ENCODE measurements around the gene PLXDC2. TPM values are rescaled to one million over a fixed set of nuclear protein-coding genes. Genes with fewer than 3 reads are reported as not detected.

The PLXDC2 gene
- total and polyA plus RNA-seq, 2 experiments from 2014 or later, result 39.9 to 52.2 TPM

DNA sequence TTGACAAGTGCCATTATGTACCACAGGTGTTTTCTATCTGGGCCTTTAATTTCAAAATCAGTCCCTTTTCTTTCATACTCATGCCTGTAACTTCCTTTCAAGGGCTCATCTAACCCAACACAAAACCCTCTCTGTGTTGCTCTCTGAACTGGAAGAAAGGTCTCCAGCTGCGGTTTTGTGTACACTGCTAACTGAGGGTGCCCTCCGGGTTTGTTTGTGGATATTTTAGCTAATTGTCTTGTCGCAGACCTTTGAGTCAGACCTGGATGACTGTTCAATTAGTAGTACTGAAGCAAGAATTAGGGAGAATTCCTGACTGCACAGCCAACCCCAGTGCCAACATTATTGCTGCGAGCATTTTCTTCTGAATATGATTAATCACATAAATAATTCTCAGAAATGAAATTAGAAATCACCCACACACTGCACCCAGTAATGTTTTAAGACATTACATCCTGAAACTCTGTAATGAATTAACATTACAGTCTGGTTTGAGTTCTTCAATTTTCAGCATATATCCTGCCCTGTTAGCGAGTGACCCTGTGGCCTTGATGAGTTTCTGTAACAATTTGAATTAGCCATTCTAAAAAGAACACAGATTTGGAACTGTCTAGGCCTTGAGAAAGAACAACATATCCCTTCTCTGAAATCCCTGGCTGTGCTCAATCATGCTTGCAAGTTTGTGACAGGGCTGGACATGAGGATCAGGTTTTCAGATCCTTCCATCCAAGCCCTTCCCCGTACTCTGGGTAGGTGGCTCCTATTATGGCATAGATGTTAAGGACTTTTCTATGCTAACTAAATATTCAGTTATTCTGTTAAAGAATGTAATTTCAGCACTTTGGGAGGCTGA, 460.1 kb downstream of the PLXDC2 start:
- TF ChIP-seq EZH2phosphoT487 (IDR thresholded peaks at IDR 0.05; ENCODE audit: low read depth, severe bottlenecking, unreplicated experiment) (no peak), EZH2 (IDR thresholded peaks at IDR 0.05; ENCODE audit: borderline replicate concordance) (no peak)
- TF ChIP-seq, protein P1, sequence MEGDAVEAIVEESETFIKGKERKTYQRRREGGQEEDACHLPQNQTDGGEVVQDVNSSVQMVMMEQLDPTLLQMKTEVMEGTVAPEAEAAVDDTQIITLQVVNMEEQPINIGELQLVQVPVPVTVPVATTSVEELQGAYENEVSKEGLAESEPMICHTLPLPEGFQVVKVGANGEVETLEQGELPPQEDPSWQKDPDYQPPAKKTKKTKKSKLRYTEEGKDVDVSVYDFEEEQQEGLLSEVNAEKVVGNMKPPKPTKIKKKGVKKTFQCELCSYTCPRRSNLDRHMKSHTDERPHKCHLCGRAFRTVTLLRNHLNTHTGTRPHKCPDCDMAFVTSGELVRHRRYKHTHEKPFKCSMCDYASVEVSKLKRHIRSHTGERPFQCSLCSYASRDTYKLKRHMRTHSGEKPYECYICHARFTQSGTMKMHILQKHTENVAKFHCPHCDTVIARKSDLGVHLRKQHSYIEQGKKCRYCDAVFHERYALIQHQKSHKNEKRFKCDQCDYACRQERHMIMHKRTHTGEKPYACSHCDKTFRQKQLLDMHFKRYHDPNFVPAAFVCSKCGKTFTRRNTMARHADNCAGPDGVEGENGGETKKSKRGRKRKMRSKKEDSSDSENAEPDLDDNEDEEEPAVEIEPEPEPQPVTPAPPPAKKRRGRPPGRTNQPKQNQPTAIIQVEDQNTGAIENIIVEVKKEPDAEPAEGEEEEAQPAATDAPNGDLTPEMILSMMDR (IDR thresholded peaks at IDR 0.05; ENCODE audit: poor library complexity), result no peak

DNA sequence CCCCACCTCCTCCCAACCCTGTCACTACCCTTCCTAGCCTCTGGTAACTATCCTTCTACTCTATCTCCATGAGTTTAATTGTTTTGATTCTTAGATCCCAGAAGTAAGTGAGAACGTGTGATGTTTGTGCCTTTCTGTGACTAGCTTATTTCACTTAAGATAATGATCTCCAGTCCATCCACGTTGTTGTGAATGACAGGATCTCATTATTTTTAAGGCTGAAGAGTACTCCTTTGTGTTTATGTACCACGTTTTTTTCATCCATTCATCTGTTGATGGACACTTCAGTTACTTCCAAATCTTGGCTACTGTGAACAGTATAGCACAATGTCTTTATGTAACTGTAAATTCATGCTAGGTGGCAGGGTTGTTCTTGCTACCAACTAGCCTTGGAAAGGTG, 461.6 kb downstream of the PLXDC2 start:
- H3K79me2 ChIP-seq, result no peaks in the 10 kb centered on the region
- no peak overlapping the region for H3K4me3 ChIP-seq
- no peak overlapping the region for H3K27ac ChIP-seq
- no peak overlapping the region for H2AFZ ChIP-seq
- no peaks in the 10 kb centered on the region for H3K27me3 ChIP-seq
- 39% methylated on average over 3 of the region's 3 CpGs for WGBS (ENCODE audit: low lambda C conversion rate, missing lambda C conversion rate)
- no peaks in the 10 kb centered on the region for H3K4me1 ChIP-seq (ENCODE audit: insufficient read depth)
- no peaks in the 10 kb centered on the region for H3K9me2 ChIP-seq (replicated peaks; ENCODE audit: insufficient read depth)
- no peaks in the 10 kb centered on the region for H3K36me3 ChIP-seq (replicated peaks; ENCODE audit: insufficient read depth, low read depth)
- no peak overlapping the region for H3K4me2 ChIP-seq
- H3K9me3 ChIP-seq (ENCODE audit: low read depth), result no peaks in the 10 kb centered on the region
- TF ChIP-seq, protein P1 (IDR thresholded peaks at IDR 0.05; ENCODE audit: poor library complexity), result no peak
- TF ChIP-seq EZH2phosphoT487 (IDR thresholded peaks at IDR 0.05; ENCODE audit: low read depth, severe bottlenecking, unreplicated experiment) (no peak), EZH2 (IDR thresholded peaks at IDR 0.05; ENCODE audit: borderline replicate concordance) (no peak)
- no peak for DNase-seq (ENCODE audit: low spot score)
- no peaks in the 10 kb centered on the region for H4K20me1 ChIP-seq (ENCODE audit: insufficient read depth, poor library complexity, severe bottlenecking)

More for the DNA sequence above, 460.1 kb downstream of the PLXDC2 start:
- no peaks in the 10 kb centered on the region for H4K20me1 ChIP-seq (ENCODE audit: insufficient read depth, poor library complexity, severe bottlenecking)
- WGBS (ENCODE audit: low lambda C conversion rate, missing lambda C conversion rate), result 55% methylated on average over 6 of the region's 6 CpGs
- H3K9me3 ChIP-seq (ENCODE audit: low read depth), result no peaks in the 10 kb centered on the region
- no peaks in the 10 kb centered on the region for H3K36me3 ChIP-seq (replicated peaks; ENCODE audit: insufficient read depth, low read depth)
- no peak overlapping the region for H3K4me2 ChIP-seq
- H2AFZ ChIP-seq, result no peak overlapping the region
- no peak for DNase-seq (ENCODE audit: low spot score)
- no peak overlapping the region for H3K4me3 ChIP-seq
- no peaks in the 10 kb centered on the region for H3K27me3 ChIP-seq
- no peaks in the 10 kb centered on the region for H3K9me2 ChIP-seq (replicated peaks; ENCODE audit: insufficient read depth)
- no peaks in the 10 kb centered on the region for H3K4me1 ChIP-seq (ENCODE audit: insufficient read depth)
- no peak overlapping the region for H3K27ac ChIP-seq
- no peaks in the 10 kb centered on the region for H3K79me2 ChIP-seq

DNA sequence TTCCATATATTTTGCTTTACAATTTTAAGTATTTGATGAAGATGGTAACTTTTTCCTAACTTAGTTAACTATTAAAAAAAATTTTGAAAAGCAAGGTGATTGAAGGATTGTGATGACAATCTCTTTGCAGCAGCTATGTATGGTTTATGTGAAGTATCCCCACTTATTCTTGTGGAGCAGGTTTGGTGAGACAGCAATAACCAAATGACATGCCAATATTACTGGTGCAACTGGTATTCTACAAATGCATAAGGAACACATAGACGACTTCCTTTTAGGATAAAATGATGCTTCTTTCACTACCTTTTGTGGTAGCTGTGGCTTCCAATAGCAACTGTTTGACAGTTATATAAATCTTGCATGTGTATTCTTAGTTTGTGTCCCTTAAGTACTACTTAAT, 465.3 kb downstream of the PLXDC2 start:
- Histone ChIP-seq H4K20me1 (ENCODE audit: insufficient read depth, poor library complexity, severe bottlenecking) (no peaks in the 10 kb centered on the region), H3K27me3 (no peaks in the 10 kb centered on the region), H3K4me2 (no peak overlapping the region), H3K79me2 (no peaks in the 10 kb centered on the region), H3K4me3 (no peak overlapping the region), H3K4me1 (ENCODE audit: insufficient read depth) (no peaks in the 10 kb centered on the region), H3K27ac (no peak overlapping the region), H3K9me2 (replicated peaks; ENCODE audit: insufficient read depth) (no peaks in the 10 kb centered on the region), H3K9me3 (ENCODE audit: low read depth) (no peaks in the 10 kb centered on the region), H3K36me3 (replicated peaks; ENCODE audit: insufficient read depth, low read depth) (no peaks in the 10 kb centered on the region), H2AFZ (no peak overlapping the region)
- TF ChIP-seq EZH2 (IDR thresholded peaks at IDR 0.05; ENCODE audit: borderline replicate concordance), result no peak
- no peak for TF ChIP-seq EZH2phosphoT487 (IDR thresholded peaks at IDR 0.05; ENCODE audit: low read depth, severe bottlenecking, unreplicated experiment)
- TF ChIP-seq, protein P1 (IDR thresholded peaks at IDR 0.05; ENCODE audit: poor library complexity), result no peak
- 79% methylated on average over 1 of the region's 1 CpG for WGBS (ENCODE audit: low lambda C conversion rate, missing lambda C conversion rate)
- DNase-seq (ENCODE audit: low spot score), result no peak

All from hepatocyte (in vitro differentiated cells).